CD14-positive monocyte (primary cell): ENCODE data around the gene PLA2G4D. TPM values are rescaled to one million over a fixed set of nuclear protein-coding genes. Genes with fewer than 3 reads are reported as not detected.
A peak's percentile ranks its signal among the peaks of the same experiment; 100 is the strongest.

Experiments used
- DNase-seq, 3 donors: peaks; one replicate each; pipeline ENCODE4 v3.0.0-alpha.2; 2011 to 2022
- H2AFZ ChIP-seq: 2 replicates; pipeline ENCODE4 v1.6.0; 2012; ENCODE audit warnings: mild to moderate bottlenecking, low read depth, low read length, inconsistent platforms; ENCODE audit not compliant: insufficient read depth, poor library complexity, severe bottlenecking
- H3K27ac ChIP-seq, 2 donors: 1 replicate in 1 of 2; 2 replicates in 1 of 2; pipeline ENCODE4 v1.5.1; 2012 to 2013; ENCODE audit warnings: low read length in 2 of 2, control low read depth in 1 of 2, inconsistent platforms in 1 of 2, low read depth in 1 of 2, mild to moderate bottlenecking in 1 of 2
- H3K27me3 ChIP-seq, 2 donors: one replicate each; pipeline versions ENCODE4 v1.6.0 to v1.6.1; 2011 to 2013; ENCODE audit warnings: low read length in 2 of 2; ENCODE audit not compliant: control insufficient read depth in 2 of 2, insufficient read depth in 2 of 2
- H3K36me3 ChIP-seq, 2 donors: replicated peaks in 1 of 2; 1 replicate in 1 of 2; 2 replicates in 1 of 2; pipeline versions ENCODE4 v1.5.1 to v1.6.1; 2012 to 2013; ENCODE audit warnings: low read length in 2 of 2, control low read depth in 1 of 2, inconsistent platforms in 1 of 2, mild to moderate bottlenecking in 1 of 2; ENCODE audit not compliant: insufficient read depth in 2 of 2, control insufficient read depth in 1 of 2
- H3K4me1 ChIP-seq, 2 donors: 1 replicate in 1 of 2; 2 replicates in 1 of 2; pipeline versions ENCODE4 v1.5.1 to v1.6.1; 2012 to 2013; ENCODE audit warnings: low read length in 2 of 2, control low read depth in 1 of 2, inconsistent platforms in 1 of 2, mild to moderate bottlenecking in 1 of 2, moderate library complexity in 1 of 2; ENCODE audit not compliant: insufficient read depth in 2 of 2, control insufficient read depth in 1 of 2
- H3K4me2 ChIP-seq: replicated peaks from 2 replicates; pipeline ENCODE3; 2012; ENCODE audit warnings: low read length, moderate library complexity, mild to moderate bottlenecking; ENCODE audit not compliant: poor library complexity, severe bottlenecking; ENCODE audit errors: extremely low read depth
- H3K4me3 ChIP-seq, 3 experiments: fragments of 200-600 bp in 1 of 3; sonication (generic) in 1 of 3; replicated peaks in 1 of 3; 1 replicate in 2 of 3; 2 replicates in 1 of 3; pipeline ENCODE4 v1.5.1; 2011 to 2013; ENCODE audit warnings: low read length in 3 of 3, mild to moderate bottlenecking in 3 of 3, control low read depth in 2 of 3, low read depth in 2 of 3, inconsistent platforms in 1 of 3, moderate library complexity in 1 of 3
- H3K79me2 ChIP-seq: 2 replicates; pipeline ENCODE4 v1.6.0; 2012; ENCODE audit warnings: mild to moderate bottlenecking, control low read depth, inconsistent platforms, low read length, moderate library complexity; ENCODE audit not compliant: insufficient read depth
- H3K9ac ChIP-seq: 2 replicates; pipeline ENCODE4 v1.6.0; 2017; ENCODE audit warnings: low read length, mild to moderate bottlenecking; ENCODE audit not compliant: insufficient read depth, poor library complexity, severe bottlenecking
- H3K9me3 ChIP-seq, 2 donors: replicated peaks in 1 of 2; 1 replicate in 1 of 2; 2 replicates in 1 of 2; pipeline versions ENCODE4 v1.5.1 to v1.6.1; 2012 to 2013; ENCODE audit warnings: low read length in 2 of 2, control low read depth in 1 of 2; ENCODE audit not compliant: control insufficient read depth in 1 of 2, insufficient read depth in 1 of 2
- H4K20me1 ChIP-seq: 2 replicates; pipeline ENCODE4 v1.6.0; 2012; ENCODE audit warnings: mild to moderate bottlenecking, low read length, control low read depth, moderate library complexity; ENCODE audit not compliant: insufficient read depth
- H3K27ac Mint-ChIP-seq, 7 donors: one replicate each; pipeline ENCODE4 v1.8.0; 2020; ENCODE audit warnings: mild to moderate bottlenecking in 7 of 7, mixed read lengths in 7 of 7, moderate library complexity in 6 of 7, inconsistent platforms in 2 of 7
- H3K27me3 Mint-ChIP-seq, 3 donors: one replicate each; pipeline ENCODE4 v1.8.0; 2021 to 2022; ENCODE audit warnings: low read depth in 3 of 3, mild to moderate bottlenecking in 3 of 3, mixed read lengths in 3 of 3, moderate library complexity in 3 of 3, inconsistent platforms in 1 of 3
- H3K36me3 Mint-ChIP-seq, 2 donors: one replicate each; pipeline ENCODE4 v1.8.0; 2020; ENCODE audit warnings: mixed read lengths in 2 of 2, inconsistent platforms in 1 of 2, mild to moderate bottlenecking in 1 of 2
- H3K4me1 Mint-ChIP-seq: one replicate; pipeline ENCODE4 v1.8.0; 2020; ENCODE audit warnings: mild to moderate bottlenecking, mixed read lengths
- H3K4me3 Mint-ChIP-seq, 2 donors: one replicate each; pipeline ENCODE4 v1.8.0; 2020; ENCODE audit warnings: mild to moderate bottlenecking in 2 of 2, mixed read lengths in 2 of 2, moderate library complexity in 1 of 2
- H3K9me3 Mint-ChIP-seq, 7 donors: one replicate each; pipeline ENCODE4 v1.8.0; 2020 to 2022; ENCODE audit warnings: mixed read lengths in 7 of 7, mild to moderate bottlenecking in 6 of 7, moderate library complexity in 6 of 7, inconsistent platforms in 2 of 7
- CTCF ChIP-seq: fragments of 200-600 bp; IDR thresholded peaks from one replicate; pipeline ENCODE4 v1.8.0; 2022; ENCODE audit warnings: antibody characterized with exemption, mild to moderate bottlenecking
- WGBS: methylation state at CpG from one replicate; pipeline ENCODE4 v1.1.5; 2013; ENCODE audit warnings: missing lambda C conversion rate; ENCODE audit not compliant: insufficient coverage; 5-methylcytosine and 5-hydroxymethylcytosine counted together
- intact Hi-C, 2 donors: fragments of 100-400 bp; cut with micrococcal nuclease; formaldehyde crosslinking; loops; one replicate each; pipeline versions ENCODE4 v1.15.0 to v1.15.1; 2023
- polyA plus RNA-seq, 3 donors: library from polyadenylated mRNA; depleted of rRNA in 1 of 3; unstranded in 2 of 3; stranded (reverse) in 1 of 3; fragments of 300-500 nt in 2 of 3; fragments of >200 nt in 1 of 3; fragmentation: Illumina TruSeq in 2 of 3; gene quantifications; 1 replicate in 2 of 3; 2 replicates in 1 of 3; pipeline ENCODE4 v1.2.3, GENCODE V29; 2012 to 2021

The PLA2G4D gene
- polyA plus RNA-seq, 3 donors = not detected

- Histone ChIP-seq H3K9ac (no peak overlapping the region), H3K79me2 (no peaks in the 10 kb centered on the region), H3K4me3 (no peak overlapping the region), H4K20me1 (no peaks in the 10 kb centered on the region), H3K36me3 (no peaks in the 10 kb centered on the region), H2AFZ (no peak overlapping the region), H3K9me3 (no peaks in the 10 kb centered on the region), H3K4me2 (no peak overlapping the region), H3K4me1 (no peaks in the 10 kb centered on the region), H3K27me3 (no peaks in the 10 kb centered on the region), H3K27ac (no peak overlapping the region)
- Mint-ChIP-seq H3K27ac (peak overlapping the region in 1 of 7 donors; percentile 43), H3K4me1 (peaks cover 6% of the 10 kb centered on the region), H3K27me3 (peaks cover 0 to 12% (median 4%) of the 10 kb centered on the region in 3 donors), H3K36me3 (no peaks in the 10 kb centered on the region), H3K4me3 (no peak overlapping the region), H3K9me3 (peaks cover 2 to 9% (median 8%) of the 10 kb centered on the region in 7 donors)
- no peak for DNase-seq
- intact Hi-C loops = no loop called here
- WGBS = 86% methylated on average over 3 of the region's 7 CpGs
- TF ChIP-seq CTCF = no peak
Observed at GRCh38 chr15:42069025-42069424, 25.3 kb downstream of the PLA2G4D start.

DNA sequence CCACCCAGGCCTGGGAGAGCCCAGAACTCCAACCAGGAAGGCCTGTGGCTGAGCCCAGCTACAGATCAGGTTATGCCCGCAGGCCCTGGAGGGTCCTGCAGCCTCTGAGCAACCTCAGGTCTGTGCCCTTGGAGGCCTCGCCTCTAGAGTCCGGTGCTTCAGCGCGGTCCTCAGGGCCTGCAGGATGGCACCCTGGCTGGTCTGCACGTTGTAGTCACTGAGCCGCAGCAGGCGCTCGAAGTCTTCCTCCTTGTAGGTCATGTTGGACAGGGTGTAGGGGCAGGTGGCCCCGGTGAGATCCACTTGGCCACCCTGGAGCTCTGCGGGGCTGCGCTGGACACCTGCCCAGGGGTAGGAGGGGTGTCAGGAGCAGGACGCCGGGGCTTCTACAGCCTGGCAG lies 25.8 kb downstream of the PLA2G4D start:
- Histone ChIP-seq H3K79me2 (no peaks in the 10 kb centered on the region), H3K27me3 (no peaks in the 10 kb centered on the region), H3K4me1 (no peaks in the 10 kb centered on the region), H3K36me3 (no peaks in the 10 kb centered on the region), H3K4me3 (no peak overlapping the region), H3K27ac (no peak overlapping the region), H3K4me2 (no peak overlapping the region), H3K9me3 (no peaks in the 10 kb centered on the region), H4K20me1 (no peaks in the 10 kb centered on the region), H2AFZ (no peak overlapping the region), H3K9ac (no peak overlapping the region)
- DNase-seq = no peak
- no peak for TF ChIP-seq CTCF
- Mint-ChIP-seq H3K4me3 (no peak overlapping the region), H3K9me3 (peaks cover 2 to 9% (median 8%) of the 10 kb centered on the region in 7 donors), H3K36me3 (no peaks in the 10 kb centered on the region), H3K27me3 (peaks cover 0 to 12% (median 3%) of the 10 kb centered on the region in 3 donors), H3K4me1 (peaks cover 6% of the 10 kb centered on the region), H3K27ac (no peak overlapping the region)
- WGBS = 85% methylated on average over 13 of the region's 14 CpGs
- intact Hi-C loops = no loop called here
